GM03348 (cell line): Measurements from ENCODE around the gene HNRNPR.
"Not testable (repeated sequence)": the region's sequence is repeated elsewhere in the genome, so short reads cannot be mapped to it uniquely, and the experiment has no call there.

Source experiments
- DNase-seq: peaks from one replicate; pipeline ENCODE4 v3.0.0; 2012; ENCODE audit warnings: low spot score

The HNRNPR gene

GRCh38 chr1:23330846-23331245 is 13.2 kb downstream of the HNRNPR start:
- DNase-seq = no peak

- no peak for DNase-seq
These were observed 18.7 kb downstream of the HNRNPR start for GRCh38 chr1:23325393-23325792.

GRCh38 chr1:23322770-23323169 is 21.3 kb downstream of the HNRNPR start:
- DNase-seq = no peak

GRCh38 chr1:23310280-23310679 is 33.8 kb downstream of the HNRNPR start:
- not testable (repeated sequence) for DNase-seq

GRCh38 chr1:23304140-23304620 is 39.9 kb downstream of the HNRNPR start:
- DNase-seq = no peak

- no peak for DNase-seq
These were observed 40.6 kb downstream of the HNRNPR start for GRCh38 chr1:23303524-23303923.

- DNase-seq = no peak
These were observed 47.2 kb downstream of the HNRNPR start for GRCh38 chr1:23296931-23297330.

GRCh38 chr1:23291706-23292105 is 52.4 kb downstream of the HNRNPR start:
- no peak for DNase-seq

- DNase-seq = no peak
These were observed 53.1 kb downstream of the HNRNPR start for GRCh38 chr1:23290836-23291565.

- no peak for DNase-seq
These were observed 55.4 kb downstream of the HNRNPR start for GRCh38 chr1:23288671-23289070.

GRCh38 chr1:23288201-23288600 is 55.9 kb downstream of the HNRNPR start:
- DNase-seq = no peak

GRCh38 chr1:23286401-23286800 is 57.7 kb downstream of the HNRNPR start:
- peak; percentile 38 for DNase-seq

- peak; percentile 59 for DNase-seq
These were observed 60.1 kb downstream of the HNRNPR start for GRCh38 chr1:23283667-23284602.

GRCh38 chr1:23282957-23283356 is 61.1 kb downstream of the HNRNPR start:
- DNase-seq = peak; percentile 65

- no peak for DNase-seq
These were observed 65.4 kb downstream of the HNRNPR start for GRCh38 chr1:23278717-23279116.

- no peak for DNase-seq
These were observed 67.6 kb downstream of the HNRNPR start for GRCh38 chr1:23276531-23276930.

- no peak for DNase-seq
These were observed 70.0 kb downstream of the HNRNPR start for GRCh38 chr1:23274134-23274505.

GRCh38 chr1:23273450-23274133 is 70.5 kb downstream of the HNRNPR start:
- DNase-seq = peak; percentile 52

- no peak for DNase-seq
These were observed 80.7 kb downstream of the HNRNPR start for GRCh38 chr1:23263380-23263887.

- DNase-seq = not testable (repeated sequence)
These were observed 86.0 kb downstream of the HNRNPR start for GRCh38 chr1:23258082-23258481.

GRCh38 chr1:23257371-23257770 is 86.7 kb downstream of the HNRNPR start:
- DNase-seq = not testable (repeated sequence)
